Erythroblast (primary cell): Measurements from ENCODE around the gene MUC13.

ENCODE experiments used
- DNase-seq, 2 experiments: peaks; one replicate each; lab custom pipeline; 2025; lab: John Stamatoyannopoulos, UW
- GATA1 ChIP-seq: IDR thresholded peaks from 2 replicates; pipeline ENCODE4 v1.6.1; 2011; ENCODE audit warnings: low read depth, mild to moderate bottlenecking, control low read depth, low read length, moderate library complexity
- POLR2A ChIP-seq: IDR thresholded peaks from 2 replicates; pipeline ENCODE4 v1.6.1; 2011; ENCODE audit warnings: mild to moderate bottlenecking, low read length

The MUC13 gene

GRCh38 chr3:124858275-124858674, 76.3 kb downstream of the MUC13 start:
- DNase-seq = no peak
- TF ChIP-seq POLR2A (no peak), GATA1 (no peak)

DNA sequence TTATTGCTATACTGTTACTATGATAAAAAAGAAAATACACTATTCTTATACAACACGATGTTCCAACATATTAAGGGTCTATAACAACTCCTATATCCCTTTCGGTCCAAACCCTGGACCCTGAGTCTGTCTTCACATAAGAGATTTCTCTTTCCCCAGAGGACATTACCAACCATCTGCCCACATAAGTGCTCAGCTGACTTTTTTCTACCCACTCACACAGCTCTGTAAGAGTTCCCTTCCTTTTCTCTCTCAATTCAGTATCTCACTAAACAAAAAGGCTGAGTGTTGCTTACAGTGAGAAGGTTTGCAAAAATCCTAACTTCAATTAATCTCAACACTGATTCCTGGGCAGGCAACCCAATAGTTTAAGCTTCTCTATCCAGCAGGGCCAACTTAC, 77.9 kb downstream of the MUC13 start:
- TF ChIP-seq GATA1 (no peak), POLR2A (no peak)
- DNase-seq = no peak
